HepG2 (cell line): ENCODE results near the gene CGGBP1. TPM values are rescaled to one million over a fixed set of nuclear protein-coding genes. Genes with fewer than 3 reads are reported as not detected.

Experiments
- AKNA ChIP-seq: sonication (generic); formaldehyde crosslinking; IDR thresholded peaks from 2 replicates; pipeline ENCODE4 v1.4.0; 2020; ENCODE audit warnings: missing genetic modification reagents, borderline replicate concordance
- ARID4A ChIP-seq: sonication (generic); formaldehyde crosslinking; IDR thresholded peaks from 2 replicates; pipeline ENCODE4 v1.5.0; 2020; ENCODE audit warnings: mild to moderate bottlenecking, missing genetic modification reagents, borderline replicate concordance
- HNF4G ChIP-seq, 2 experiments: sonication (generic) in 1 of 2; formaldehyde crosslinking in 1 of 2; IDR thresholded peaks; 2 replicates each; pipeline versions ENCODE4 v1.4.0 to v1.6.1; 2011 to 2020; ENCODE audit warnings: borderline replicate concordance in 2 of 2, low read depth in 2 of 2, mild to moderate bottlenecking in 2 of 2, low read length in 1 of 2, missing genetic modification reagents in 1 of 2, moderate library complexity in 1 of 2
- IKZF1 ChIP-seq: fragments of 450-650 bp; IDR thresholded peaks from 2 replicates; pipeline ENCODE4 v1.7.1; 2016
- SATB2 ChIP-seq: sonication (generic); formaldehyde crosslinking; IDR thresholded peaks from 2 replicates; pipeline ENCODE4 v1.5.0; 2020; ENCODE audit warnings: missing genetic modification reagents
- ZNF362 ChIP-seq: sonication (generic); formaldehyde crosslinking; IDR thresholded peaks from 2 replicates; pipeline ENCODE4 v1.4.0; 2020; ENCODE audit warnings: missing genetic modification reagents, mild to moderate bottlenecking, borderline replicate concordance
- ZNF512B ChIP-seq: sonication (generic); formaldehyde crosslinking; IDR thresholded peaks from 2 replicates; pipeline ENCODE4 v1.5.1; 2020; ENCODE audit warnings: missing genetic modification reagents, mild to moderate bottlenecking, borderline replicate concordance
- polyA plus RNA-seq, 8 experiments: library from polyadenylated mRNA; depleted of rRNA in 3 of 8; stranded (reverse) in 7 of 8; unstranded in 1 of 8; fragments of >200 nt; fragmentation: Illumina TruSeq in 4 of 8; extraction: Trizol in 4 of 8; gene quantifications; 2 replicates each; pipeline versions ENCODE4 v1.2.1 to v1.2.3, GENCODE V29; 2011 to 2016; ENCODE audit warnings: low read depth in 4 of 8, missing spikeins in 1 of 8, mixed read lengths in 1 of 8; ENCODE audit not compliant: insufficient read depth in 1 of 8
- total RNA-seq, 5 experiments: library from RNA; depleted of rRNA; stranded (reverse); fragments of >200 nt; fragmentation: Illumina TruSeq; extraction: Trizol; gene quantifications; 2 replicates each; pipeline ENCODE4 v1.2.3, GENCODE V29; 2016; ENCODE audit warnings: low read depth in 1 of 5

CGGBP1 gene
- total and polyA plus RNA-seq, 2 of the 13 experiments (the other 11 are each of a cell fraction or from before 2014, with no cell fraction given) = 38.9 to 47.0 TPM

- TF ChIP-seq AKNA (CRISPR knock-in tag) (no peak), ZNF362 (no peak), ARID4A (CRISPR knock-in tag) (no peak), HNF4G (IDR thresholded peaks at IDR 0.05; ENCODE audit: borderline replicate concordance, low read depth, low read length) (no peak), HNF4G (CRISPR knock-in tag; IDR thresholded peaks at IDR 0.05; ENCODE audit: borderline replicate concordance, low read depth) (no peak), IKZF1 (no peak), SATB2 (no peak), ZNF512B (no peak)
Measured at GRCh38 chr3:88040529-88040928, 18.3 kb downstream of the CGGBP1 start (continued).
